ENCODE measurements around the gene C15orf40. TPM values are rescaled to one million over a fixed set of nuclear protein-coding genes. Genes with fewer than 3 reads are reported as not detected.

Gene C15orf40
- total RNA-seq, 1 donor from 2014 or later: 23.1 TPM

DNA sequence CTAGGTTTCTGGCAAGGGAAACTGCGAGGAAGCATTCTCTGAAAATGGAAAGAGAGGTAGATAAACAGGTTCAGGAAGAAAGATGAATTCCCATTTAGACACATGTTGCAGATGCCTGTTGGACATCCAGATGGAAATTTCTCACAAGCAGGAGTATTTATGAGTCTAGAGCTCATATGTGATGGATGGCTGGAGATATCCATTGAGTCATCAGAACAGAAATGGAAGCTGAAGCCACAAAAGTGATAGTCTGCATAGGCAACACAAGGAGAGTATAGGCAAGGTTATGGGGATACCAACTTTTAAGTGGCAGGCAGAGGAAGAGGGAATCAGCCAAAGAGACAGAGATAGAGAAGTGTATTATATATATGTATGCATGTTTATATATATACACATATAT is 31.7 kb downstream of the C15orf40 start:
- Mint-ChIP-seq H3K36me3 (ENCODE audit: low read depth) (no peaks in the 10 kb centered on the region), H3K27me3 (ENCODE audit: low read depth) (no peaks in the 10 kb centered on the region), H3K9me3 (no peaks in the 10 kb centered on the region), H3K4me3 (no peak overlapping the region), H3K4me1 (peaks cover 1% of the 10 kb centered on the region), H3K27ac (ENCODE audit: unreplicated experiment) (no peak overlapping the region)
- DNase-seq (ENCODE audit: low read depth, low spot score): no peak
- TF ChIP-seq, protein P1, sequence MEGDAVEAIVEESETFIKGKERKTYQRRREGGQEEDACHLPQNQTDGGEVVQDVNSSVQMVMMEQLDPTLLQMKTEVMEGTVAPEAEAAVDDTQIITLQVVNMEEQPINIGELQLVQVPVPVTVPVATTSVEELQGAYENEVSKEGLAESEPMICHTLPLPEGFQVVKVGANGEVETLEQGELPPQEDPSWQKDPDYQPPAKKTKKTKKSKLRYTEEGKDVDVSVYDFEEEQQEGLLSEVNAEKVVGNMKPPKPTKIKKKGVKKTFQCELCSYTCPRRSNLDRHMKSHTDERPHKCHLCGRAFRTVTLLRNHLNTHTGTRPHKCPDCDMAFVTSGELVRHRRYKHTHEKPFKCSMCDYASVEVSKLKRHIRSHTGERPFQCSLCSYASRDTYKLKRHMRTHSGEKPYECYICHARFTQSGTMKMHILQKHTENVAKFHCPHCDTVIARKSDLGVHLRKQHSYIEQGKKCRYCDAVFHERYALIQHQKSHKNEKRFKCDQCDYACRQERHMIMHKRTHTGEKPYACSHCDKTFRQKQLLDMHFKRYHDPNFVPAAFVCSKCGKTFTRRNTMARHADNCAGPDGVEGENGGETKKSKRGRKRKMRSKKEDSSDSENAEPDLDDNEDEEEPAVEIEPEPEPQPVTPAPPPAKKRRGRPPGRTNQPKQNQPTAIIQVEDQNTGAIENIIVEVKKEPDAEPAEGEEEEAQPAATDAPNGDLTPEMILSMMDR (conservative IDR thresholded peaks at IDR 0.05): no peak

DNA sequence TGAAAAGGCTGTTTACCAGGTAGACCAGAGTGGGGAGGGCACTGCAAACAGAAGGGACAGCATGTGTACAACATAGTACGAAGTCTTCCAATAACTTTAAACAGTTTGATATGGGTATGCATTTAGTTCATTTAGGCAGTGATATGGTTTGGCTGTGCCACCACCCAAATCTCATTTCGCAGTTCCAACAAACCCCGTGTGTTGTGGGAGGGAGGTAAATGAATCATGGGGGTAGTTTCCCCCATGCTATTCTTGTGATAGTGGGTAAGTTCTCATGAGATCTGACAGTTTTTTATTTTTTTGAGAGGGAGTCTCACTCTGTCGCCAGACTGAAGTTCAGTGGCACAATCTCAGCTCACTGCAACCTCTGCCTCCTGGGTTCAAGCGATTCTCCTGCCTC is 33.0 kb downstream of the C15orf40 start:
- no peaks in the 10 kb centered on the region for H3K27me3 Mint-ChIP-seq (ENCODE audit: low read depth)
- H3K36me3 Mint-ChIP-seq (ENCODE audit: low read depth): no peaks in the 10 kb centered on the region
- no peak overlapping the region for H3K4me3 Mint-ChIP-seq
- H3K9me3 Mint-ChIP-seq: no peaks in the 10 kb centered on the region
- no peak for DNase-seq (ENCODE audit: low read depth, low spot score)
- H3K4me1 Mint-ChIP-seq: no peaks in the 10 kb centered on the region
- TF ChIP-seq, protein P1 (conservative IDR thresholded peaks at IDR 0.05): no peak
- H3K27ac Mint-ChIP-seq (ENCODE audit: unreplicated experiment): no peak overlapping the region

DNA sequence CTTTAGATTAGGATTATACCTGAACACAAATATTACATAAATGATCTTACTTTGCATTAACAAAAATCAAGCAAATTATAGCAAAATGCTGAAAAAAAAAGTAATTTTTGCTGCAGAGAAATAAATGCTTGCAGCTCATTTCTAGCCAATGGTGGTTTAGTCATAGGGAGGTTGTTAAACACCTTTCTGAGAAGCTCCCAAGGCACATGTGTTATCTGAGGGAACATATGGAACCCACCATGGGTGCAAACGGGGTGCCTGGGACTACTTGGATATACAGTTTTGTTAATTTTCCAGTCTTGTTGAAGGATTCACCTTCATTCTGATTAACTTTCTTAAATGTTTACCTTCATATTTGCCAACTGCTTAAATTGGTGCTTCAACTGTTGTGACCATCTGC is 34.4 kb downstream of the C15orf40 start:
- no peaks in the 10 kb centered on the region for H3K27me3 Mint-ChIP-seq (ENCODE audit: low read depth)
- TF ChIP-seq, protein P1 (conservative IDR thresholded peaks at IDR 0.05): no peak
- H3K36me3 Mint-ChIP-seq (ENCODE audit: low read depth): no peaks in the 10 kb centered on the region
- DNase-seq (ENCODE audit: low read depth, low spot score): no peak
- no peaks in the 10 kb centered on the region for H3K4me1 Mint-ChIP-seq
- H3K9me3 Mint-ChIP-seq: no peaks in the 10 kb centered on the region
- no peak overlapping the region for H3K4me3 Mint-ChIP-seq
- H3K27ac Mint-ChIP-seq (ENCODE audit: unreplicated experiment): no peak overlapping the region

DNA sequence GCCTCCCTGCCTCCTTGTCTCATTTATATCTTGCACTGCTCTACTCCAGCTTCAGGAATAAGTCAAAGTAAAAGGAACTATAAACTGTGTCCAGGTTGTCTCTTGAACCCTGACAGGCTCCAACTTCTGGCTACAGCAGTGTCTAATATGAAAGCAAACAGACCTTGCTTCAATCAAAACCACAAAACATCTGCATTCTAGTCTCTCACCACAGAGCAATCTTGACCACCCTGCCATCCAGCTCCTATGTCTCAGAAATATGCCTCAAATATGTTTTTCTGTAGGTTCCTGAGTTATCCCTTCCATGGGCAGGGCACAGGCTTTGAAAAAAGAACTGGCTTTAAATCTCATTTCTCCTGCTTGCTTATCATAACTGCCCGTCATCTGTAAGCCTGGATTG is 38.4 kb downstream of the C15orf40 start:
- H3K9me3 Mint-ChIP-seq: no peaks in the 10 kb centered on the region
- TF ChIP-seq, protein P1 (conservative IDR thresholded peaks at IDR 0.05): no peak
- no peaks in the 10 kb centered on the region for H3K4me1 Mint-ChIP-seq
- DNase-seq (ENCODE audit: low read depth, low spot score): no peak
- no peak overlapping the region for H3K27ac Mint-ChIP-seq (ENCODE audit: unreplicated experiment)
- no peak overlapping the region for H3K4me3 Mint-ChIP-seq
- H3K27me3 Mint-ChIP-seq (ENCODE audit: low read depth): no peaks in the 10 kb centered on the region
- no peaks in the 10 kb centered on the region for H3K36me3 Mint-ChIP-seq (ENCODE audit: low read depth)

DNA sequence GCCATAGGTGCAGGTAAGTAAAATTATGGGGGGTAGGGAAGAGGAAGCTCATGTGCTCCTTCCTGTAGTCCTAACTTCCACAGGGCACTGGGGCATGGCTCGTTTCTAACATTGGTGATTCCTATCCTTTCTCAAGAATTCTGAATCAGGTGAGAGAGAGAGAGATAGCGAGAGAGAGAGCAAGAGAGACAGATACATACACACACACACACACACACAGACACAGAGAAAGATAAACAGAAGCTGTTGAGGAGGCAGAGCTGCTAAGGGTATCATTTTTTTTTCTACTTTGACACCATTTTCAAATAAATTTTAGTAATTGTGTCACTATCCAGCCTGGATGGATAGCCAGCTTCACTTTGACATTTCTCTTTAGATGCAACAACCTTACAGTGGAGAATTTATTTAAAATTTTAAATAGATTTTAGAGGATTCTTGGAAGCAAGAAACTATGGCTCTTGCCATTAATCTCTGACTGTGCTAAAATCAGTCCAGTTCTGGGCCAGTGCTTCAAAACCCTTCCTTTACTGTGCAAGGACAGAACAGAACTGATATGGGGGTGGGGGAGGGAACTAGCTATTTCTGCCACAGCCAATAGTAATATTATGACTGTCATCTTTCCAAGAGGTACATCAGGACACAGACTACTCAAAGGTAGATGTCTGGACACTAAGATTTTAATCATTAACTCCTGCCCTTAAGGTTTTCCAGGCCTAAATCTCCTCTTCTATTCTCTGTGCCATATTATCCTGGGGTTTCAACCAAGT is 40.0 kb downstream of the C15orf40 start:
- H3K27me3 Mint-ChIP-seq (ENCODE audit: low read depth): no peaks in the 10 kb centered on the region
- TF ChIP-seq, protein P1 (conservative IDR thresholded peaks at IDR 0.05): no peak
- no peaks in the 10 kb centered on the region for H3K9me3 Mint-ChIP-seq
- H3K27ac Mint-ChIP-seq (ENCODE audit: unreplicated experiment): no peak overlapping the region
- H3K4me1 Mint-ChIP-seq: no peaks in the 10 kb centered on the region
- H3K4me3 Mint-ChIP-seq: no peak overlapping the region
- no peaks in the 10 kb centered on the region for H3K36me3 Mint-ChIP-seq (ENCODE audit: low read depth)
- DNase-seq (ENCODE audit: low read depth, low spot score): no peak
